Stimulated activated CD4-positive, alpha-beta T cell treated with anti-CD3 and anti-CD28 coated beads, Interleukin-12 subunit alpha, Interleukin-12 subunit beta, amount 100 ng/mL, for 4 hours (primary cell): Measurements from ENCODE around the gene GSX1.
"Not testable (repeated sequence)": the region's sequence is repeated elsewhere in the genome, so short reads cannot be mapped to it uniquely, and the experiment has no call there.

Experiments
- DNase-seq: peaks from one replicate; pipeline ENCODE4 v3.0.0-alpha.2; 2020

The GSX1 gene

GRCh38 chr13:27792393-27793218, at the start of gene GSX1:
Gene GSX1 (plus strand): TSS chr13:27792483. CDS start chr13:27792691, 208 bp downstream.
- DNase-seq, result peak; percentile 36

- no peak for DNase-seq
These were observed 47.5 kb upstream of the GSX1 start for GRCh38 chr13:27744801-27745200.

- DNase-seq, result no peak
These were observed 47.0 kb upstream of the GSX1 start for GRCh38 chr13:27745301-27745700.

DNA sequence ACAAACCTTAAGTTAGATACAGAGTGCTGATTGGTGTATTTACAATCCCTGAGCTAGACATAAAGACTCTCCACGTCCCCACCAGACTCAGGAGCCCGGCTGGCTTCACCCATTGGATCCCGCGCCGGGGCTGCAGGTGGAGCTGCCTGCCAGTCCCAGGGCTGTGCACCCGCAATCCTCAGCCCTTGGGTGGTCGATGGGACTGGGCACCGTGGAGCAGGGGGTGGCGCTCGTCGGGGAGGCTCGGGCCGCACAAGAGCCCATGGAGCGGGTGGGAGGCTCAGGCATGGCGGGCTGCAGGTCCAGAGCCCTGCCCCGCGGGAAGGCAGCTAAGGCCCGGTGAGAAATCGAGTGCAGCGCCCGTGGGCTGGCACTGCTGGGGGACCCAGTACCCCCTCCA, 44.1 kb upstream of the GSX1 start:
- not testable (repeated sequence) for DNase-seq

- no peak for DNase-seq
These were observed 40.2 kb upstream of the GSX1 start for GRCh38 chr13:27751953-27752532.

GRCh38 chr13:27765650-27766049, 26.6 kb upstream of the GSX1 start:
- no peak for DNase-seq

DNA sequence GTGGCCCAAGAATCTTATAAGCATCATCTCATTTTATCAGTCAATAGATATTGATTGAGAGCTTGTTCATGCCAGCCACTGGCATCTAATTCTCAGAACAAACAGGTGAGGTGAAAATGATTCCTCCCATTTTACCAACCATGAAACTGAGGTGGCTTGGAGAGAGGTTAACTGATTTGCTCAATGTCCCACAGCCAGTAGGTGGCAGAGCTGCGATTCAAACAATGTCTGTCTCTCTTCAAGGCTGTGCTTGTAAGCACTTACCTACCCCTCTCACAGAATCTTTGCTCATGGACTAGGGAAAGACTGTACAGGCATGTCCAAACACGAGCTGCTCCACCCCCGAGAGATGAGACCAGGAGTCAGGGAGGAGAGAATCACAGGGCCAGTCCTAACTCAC, 21.5 kb upstream of the GSX1 start:
- no peak for DNase-seq

DNA sequence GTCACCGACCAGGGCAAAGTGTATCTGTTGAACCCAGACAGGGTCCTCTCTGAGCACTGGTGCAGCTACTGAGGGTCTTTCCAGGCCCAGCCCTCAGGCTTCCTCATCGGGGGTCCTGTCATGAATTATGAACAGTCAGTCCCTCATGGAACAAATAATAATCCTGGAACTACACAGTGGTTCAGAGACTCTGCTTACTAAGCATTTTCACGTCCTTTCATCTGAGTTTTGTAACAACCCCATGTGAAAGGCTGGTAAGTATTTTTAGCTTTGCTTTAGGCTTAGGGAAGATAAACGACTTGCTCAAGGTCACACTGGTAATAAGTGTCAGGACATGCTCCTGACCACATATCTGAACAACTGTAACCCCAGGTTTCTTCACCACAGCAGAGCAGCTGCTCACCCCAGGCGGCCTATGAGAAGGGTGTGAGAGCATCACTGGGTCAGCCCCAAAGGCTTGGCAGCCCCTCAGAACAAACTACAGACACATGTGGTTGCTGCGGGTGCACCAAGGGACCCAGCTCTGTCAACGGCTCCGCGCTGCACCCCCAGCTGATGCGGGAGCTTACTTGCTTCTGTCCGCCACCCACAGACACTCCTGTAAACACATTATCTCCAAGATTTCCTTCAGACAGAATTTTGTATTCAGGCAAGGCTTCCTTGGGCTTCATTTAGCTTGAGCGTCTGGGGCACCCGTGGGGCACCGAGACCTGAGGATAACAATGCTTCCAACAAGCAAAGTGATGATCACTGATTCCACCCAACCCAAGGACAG, 19.4 kb upstream of the GSX1 start:
- no peak for DNase-seq

DNA sequence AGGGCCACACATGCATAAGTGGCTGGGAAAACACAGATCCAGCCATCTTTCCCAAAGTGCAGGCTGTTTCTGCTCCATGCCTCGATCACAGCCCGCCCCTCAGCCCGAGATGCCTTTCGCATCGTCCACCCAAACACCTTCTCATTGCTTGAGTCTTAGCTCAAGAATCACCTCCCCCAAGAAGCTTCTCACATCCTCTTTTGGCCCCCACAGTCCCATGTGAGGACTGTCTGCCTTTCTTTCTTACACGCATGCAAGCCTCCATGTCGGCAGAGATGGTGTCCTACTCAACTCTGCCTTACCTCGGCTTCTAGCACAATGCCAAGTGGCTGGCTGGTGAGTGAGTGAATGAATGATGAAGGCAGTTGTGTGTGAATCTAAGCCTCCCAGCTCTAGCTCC, 18.1 kb upstream of the GSX1 start:
- DNase-seq, result no peak

DNA sequence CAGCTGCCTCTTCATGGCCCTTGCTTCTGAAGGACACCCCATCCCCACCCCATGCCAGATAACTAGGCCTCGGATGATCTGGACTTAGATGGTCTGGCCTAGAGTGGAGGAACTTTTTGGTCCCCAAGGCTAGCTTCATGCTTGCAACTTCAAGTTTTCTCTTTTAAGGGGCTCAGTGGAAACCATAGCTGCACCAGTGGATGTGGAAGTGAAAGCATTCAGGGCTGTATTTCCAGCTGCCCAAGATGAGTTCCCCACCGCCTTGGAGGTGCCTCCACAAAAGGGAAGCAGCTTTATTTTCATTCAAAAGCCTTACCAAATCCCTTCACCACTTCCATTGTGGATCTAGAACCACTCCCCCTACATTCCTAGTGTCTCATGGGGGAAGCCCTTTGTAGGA, 17.6 kb upstream of the GSX1 start:
- DNase-seq, result no peak

GRCh38 chr13:27775943-27776342, 16.3 kb upstream of the GSX1 start:
- no peak for DNase-seq

DNA sequence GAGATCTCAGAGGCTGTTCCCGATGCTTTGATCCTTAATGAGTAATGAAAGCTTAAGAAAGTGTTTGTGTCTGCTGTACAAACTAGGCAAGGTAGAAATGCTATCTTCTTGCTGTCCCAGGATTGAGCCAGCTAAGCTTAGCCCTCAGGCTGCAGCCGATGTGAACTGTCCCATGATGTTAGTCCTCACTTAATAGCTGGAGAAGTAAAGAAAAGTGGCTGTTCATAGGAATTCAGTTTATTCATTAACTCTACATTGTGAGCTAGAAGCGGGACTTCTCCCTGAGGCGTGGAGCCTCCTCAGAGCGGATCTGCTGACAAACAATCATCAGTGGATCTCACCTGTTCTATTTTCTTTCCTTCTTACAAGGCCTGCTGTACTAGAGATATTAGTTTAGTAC, 10.1 kb upstream of the GSX1 start:
- no peak for DNase-seq

- no peak for DNase-seq
These were observed 9.2 kb upstream of the GSX1 start for GRCh38 chr13:27783111-27783510.

GRCh38 chr13:27788271-27788670, 4.0 kb upstream of the GSX1 start:
- DNase-seq, result no peak

GRCh38 chr13:27789153-27789494, 3.2 kb upstream of the GSX1 start:
- no peak for DNase-seq

GRCh38 chr13:27789495-27790303, 2.6 kb upstream of the GSX1 start:
- DNase-seq, result no peak

DNA sequence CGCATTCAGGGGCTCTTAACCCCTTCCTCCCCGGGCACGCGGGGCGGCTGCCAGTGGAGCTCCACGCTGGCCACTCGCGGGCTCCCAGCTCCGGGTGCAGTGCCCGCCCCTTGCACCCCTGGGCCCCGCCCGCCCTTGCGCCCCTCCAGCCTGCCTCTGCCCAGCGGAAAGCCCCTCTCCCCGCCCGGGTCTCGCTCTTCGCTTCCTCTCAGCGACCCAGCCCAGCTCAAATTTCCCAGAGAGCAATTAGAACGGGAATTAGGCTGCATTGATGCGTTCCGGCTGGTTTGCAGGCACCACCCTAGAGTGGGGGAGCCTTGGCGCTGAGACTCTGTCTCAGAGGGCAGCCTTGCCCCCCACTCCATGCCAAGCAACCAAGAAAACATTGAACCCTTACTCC, 1.8 kb upstream of the GSX1 start:
- no peak for DNase-seq

- no peak for DNase-seq
These were observed 960 bp upstream of the GSX1 start for GRCh38 chr13:27791146-27791900.

GRCh38 chr13:27791901-27792392, 336 bp upstream of the GSX1 start:
- DNase-seq, result no peak

DNA sequence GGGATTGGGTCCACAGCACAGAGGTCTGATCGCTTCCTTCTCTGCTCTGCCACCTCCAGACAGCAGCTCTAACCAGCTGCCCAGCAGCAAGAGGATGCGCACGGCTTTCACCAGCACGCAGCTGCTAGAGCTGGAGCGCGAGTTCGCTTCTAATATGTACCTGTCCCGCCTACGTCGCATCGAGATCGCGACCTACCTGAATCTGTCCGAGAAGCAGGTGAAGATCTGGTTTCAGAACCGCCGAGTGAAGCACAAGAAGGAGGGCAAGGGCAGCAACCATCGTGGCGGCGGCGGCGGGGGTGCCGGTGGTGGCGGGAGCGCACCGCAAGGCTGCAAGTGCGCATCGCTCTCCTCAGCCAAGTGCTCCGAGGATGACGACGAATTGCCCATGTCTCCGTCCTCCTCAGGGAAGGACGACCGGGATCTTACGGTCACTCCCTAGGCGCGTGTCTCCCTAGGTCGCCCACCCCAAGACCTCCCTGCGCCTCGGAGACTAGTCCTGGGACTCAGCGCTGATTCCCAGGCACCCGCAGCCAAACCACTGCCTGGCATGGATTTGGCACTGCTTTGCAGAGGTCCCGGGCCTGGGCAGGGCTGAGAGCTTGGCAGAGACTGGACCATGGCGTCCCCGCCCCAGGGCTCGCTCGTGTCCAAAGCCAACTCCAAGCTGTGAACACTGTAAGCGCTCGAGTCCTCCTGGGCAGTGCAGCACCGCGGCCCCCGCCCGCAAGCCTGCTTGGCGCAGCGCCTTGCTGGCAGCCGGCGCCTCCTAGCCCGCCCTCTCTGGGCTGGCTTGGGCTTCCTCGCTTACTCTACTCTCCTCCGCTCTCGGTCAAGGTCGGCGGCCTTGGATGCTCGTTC, 1.5 kb downstream of the GSX1 start:
- DNase-seq, result no peak

DNA sequence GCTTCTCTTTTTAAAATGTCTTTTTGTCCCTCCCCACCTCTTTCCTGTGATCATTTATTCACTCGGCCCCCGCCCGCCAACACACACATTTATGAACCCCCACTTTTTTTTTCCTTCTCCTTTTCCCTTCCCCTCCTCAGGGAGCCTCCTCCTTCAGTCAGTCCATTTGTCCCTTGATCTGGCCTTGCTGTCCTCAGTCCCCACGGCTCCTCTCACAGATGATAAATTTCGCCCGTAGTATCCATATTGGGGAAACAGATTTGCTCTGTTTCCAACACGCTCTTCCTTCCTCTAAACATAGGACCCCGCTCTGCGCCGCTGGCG, 2.0 kb downstream of the GSX1 start:
- DNase-seq, result no peak
